Measurements from ENCODE around the gene ANO2.

Gene ANO2

GRCh38 chr12:5776091-5776490 is 169.0 kb downstream of the ANO2 start:
- DNase-seq (ENCODE audit: low read depth), result no peak

- no peak for DNase-seq (ENCODE audit: low read depth)
Observed at GRCh38 chr12:5773550-5773949, 171.5 kb downstream of the ANO2 start.

- DNase-seq (ENCODE audit: low read depth), result no peak
Observed at GRCh38 chr12:5771756-5772155, 173.3 kb downstream of the ANO2 start.

- no peak for DNase-seq (ENCODE audit: low read depth)
Observed at GRCh38 chr12:5770727-5771126, 174.3 kb downstream of the ANO2 start.

GRCh38 chr12:5768581-5769196 is 176.4 kb downstream of the ANO2 start:
- DNase-seq (ENCODE audit: low read depth), result no peak

DNA sequence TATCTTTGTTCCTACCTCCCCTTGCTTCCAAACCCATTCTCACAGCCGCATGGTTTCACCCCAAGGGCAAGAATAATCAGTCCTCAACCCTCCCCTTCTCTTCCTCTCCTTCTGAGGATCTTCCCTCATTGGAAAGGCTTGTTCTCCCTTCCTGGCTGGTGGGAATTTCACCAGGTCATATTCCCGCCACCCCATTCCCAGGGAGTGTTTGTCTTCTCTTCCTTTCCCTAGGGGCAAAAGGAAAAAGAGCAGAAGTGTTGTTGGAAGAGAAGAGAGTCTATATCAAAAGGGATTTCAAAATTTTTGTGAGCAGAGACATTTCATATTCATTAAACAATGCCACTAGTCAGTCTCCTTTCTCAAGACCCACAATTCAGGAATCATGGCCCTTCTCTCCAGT is 176.9 kb downstream of the ANO2 start:
- DNase-seq (ENCODE audit: low read depth), result no peak

DNA sequence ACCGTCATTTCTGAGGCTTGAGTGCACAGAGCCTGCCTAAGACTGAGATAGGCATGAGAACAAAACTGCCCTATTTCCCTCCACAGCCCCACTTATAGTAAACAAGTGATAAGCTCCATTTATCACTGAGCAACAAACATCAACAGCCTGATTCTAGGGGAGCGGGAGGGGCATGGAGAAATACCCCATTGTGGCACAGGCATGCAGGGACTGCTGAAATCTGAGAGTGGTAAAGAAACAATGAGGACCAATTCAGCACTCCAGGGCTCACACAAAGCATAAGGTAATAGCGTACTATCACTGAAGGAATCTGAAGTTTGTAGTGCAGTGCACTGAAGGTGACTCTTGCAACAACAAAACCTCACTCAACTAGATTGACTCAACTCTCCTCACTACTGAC is 186.7 kb downstream of the ANO2 start:
- no peak for DNase-seq (ENCODE audit: low read depth)

GRCh38 chr12:5756338-5756842 is 188.7 kb downstream of the ANO2 start:
- no peak for DNase-seq (ENCODE audit: low read depth)

DNA sequence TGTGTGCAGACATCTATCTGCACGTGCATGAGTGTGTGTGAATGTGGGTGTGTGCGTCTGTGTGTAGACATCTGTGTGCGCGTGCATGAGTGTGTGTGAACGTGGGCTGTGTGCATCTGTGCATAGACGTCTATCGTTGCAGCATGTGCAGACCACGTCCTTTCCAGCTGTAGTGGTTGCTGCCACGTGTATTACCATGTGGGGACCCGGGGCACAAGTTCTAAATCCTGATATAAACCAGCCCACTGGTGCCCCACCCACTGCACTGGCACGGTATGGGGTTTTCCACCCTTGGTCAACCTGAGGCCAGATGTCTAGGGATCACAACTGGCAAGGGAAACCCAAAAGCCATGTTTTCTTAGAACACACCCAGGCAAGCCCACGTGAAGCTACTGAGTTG is 197.0 kb downstream of the ANO2 start:
- no peak for DNase-seq (ENCODE audit: low read depth)

DNA sequence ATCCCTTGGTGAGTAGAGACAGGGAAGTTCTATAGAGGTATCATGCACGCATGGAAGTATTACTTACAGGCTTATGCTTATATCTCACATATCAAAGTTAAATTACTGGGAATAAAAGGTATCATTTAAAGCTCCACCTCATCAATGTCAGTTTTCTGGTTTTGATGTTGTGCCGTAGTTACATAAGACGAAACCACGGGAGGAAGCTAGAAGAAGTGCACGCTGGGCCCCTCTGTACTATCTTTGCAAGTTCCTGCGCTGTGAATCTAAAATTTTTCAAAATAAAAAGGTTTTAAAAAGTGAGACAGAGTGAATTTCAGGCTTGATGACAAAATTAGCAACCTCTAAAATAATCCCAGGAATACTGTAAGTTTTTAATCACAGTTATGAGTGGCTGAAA is 198.1 kb downstream of the ANO2 start:
- no peak for DNase-seq (ENCODE audit: low read depth)

GRCh38 chr12:5746036-5746908 is 198.8 kb downstream of the ANO2 start:
- no peak for DNase-seq (ENCODE audit: low read depth)

DNA sequence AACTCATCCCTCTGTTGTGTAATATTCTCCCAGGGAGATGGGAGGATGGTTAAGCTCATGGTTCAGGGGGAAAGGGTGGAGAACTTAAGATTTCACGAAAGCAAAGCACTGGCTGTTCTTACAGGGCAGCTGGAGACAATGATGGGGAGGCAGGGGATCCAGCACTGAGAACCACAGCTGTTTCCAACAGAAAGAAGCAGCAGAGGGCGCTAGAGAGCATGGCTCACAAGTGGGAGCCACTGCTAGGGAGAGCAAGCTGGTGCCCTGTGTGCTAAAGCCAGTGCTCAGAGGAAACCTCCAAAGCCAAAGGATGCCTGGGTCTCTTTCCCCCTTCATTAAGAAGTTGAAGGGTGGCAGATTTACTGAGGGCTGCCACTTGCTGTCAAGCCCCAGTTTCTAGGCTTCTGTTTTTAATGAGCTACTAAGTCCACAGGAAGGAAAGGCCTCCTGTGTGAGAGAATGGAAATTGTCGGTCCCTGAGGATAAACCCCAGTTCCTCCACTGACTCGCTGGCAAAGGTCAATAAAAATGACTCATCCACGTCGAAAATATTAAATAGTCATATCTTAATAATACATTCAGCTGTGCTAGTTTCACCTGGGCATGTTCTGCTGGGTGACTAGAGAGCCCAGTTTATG is 199.7 kb downstream of the ANO2 start:
- peak; percentile 10 for DNase-seq (ENCODE audit: low read depth)

DNA sequence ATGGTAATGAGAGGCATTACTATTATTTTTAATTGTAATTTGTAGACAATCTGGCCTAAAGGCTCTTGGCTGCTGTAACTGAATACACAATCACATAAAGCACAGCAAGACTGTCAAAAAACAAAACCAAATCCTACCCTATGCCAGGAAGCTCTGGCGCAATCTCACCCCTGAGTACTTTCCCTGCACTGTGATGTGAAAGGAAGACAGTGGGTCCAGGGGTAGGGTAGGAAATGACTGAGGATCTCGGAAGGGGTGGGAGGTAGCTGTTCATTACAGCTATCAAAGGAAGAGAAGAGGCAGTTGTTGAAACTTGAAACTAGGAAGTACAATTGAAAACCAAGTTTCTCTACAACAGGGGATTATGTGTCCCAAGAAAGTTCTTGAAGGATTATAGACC is 202.8 kb downstream of the ANO2 start:
- no peak for DNase-seq (ENCODE audit: low read depth)

DNA sequence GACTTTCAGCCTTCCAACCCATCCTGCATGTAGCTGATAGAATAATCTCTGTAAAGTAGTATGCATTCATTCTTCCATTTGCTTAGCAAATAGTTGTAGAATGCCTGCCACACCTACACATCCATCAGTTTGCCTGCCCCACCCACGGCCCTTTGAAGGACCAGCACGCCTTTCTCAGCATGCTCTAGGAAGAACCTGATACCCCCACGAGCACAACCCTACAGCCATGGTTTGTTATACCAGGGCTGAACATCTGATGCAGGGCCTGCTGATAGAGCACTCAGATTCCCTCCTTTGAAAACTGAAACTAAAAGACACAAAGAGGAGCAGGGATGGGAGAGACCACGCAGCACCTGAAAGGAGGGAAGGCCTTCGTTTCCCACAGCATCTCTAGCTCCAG is 205.1 kb downstream of the ANO2 start:
- no peak for DNase-seq (ENCODE audit: low read depth)

- no peak for DNase-seq (ENCODE audit: low read depth)
Observed at GRCh38 chr12:5737778-5738177, 207.3 kb downstream of the ANO2 start.

DNA sequence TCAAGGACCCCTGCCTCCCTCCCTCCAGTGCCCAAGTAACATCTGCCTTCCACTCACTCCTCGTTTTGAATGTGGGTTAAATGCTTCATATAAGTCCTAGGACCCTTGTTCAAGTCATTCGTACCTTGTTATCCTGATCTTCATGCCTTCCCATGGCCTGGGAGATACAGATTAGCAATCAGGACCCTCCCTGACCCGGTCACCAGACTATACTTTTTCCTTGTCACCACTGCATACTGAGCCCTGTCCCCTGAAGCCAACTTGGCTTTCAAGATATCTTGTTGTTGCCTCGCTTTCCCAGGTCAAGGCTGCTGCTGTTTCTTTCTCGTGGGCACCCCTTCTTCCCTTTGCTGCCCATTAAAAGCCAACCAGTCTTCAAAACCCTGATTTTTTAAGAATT is 208.5 kb downstream of the ANO2 start:
- no peak for DNase-seq (ENCODE audit: low read depth)

- DNase-seq (ENCODE audit: low read depth), result no peak
Observed at GRCh38 chr12:5736016-5736415, 209.0 kb downstream of the ANO2 start.

DNA sequence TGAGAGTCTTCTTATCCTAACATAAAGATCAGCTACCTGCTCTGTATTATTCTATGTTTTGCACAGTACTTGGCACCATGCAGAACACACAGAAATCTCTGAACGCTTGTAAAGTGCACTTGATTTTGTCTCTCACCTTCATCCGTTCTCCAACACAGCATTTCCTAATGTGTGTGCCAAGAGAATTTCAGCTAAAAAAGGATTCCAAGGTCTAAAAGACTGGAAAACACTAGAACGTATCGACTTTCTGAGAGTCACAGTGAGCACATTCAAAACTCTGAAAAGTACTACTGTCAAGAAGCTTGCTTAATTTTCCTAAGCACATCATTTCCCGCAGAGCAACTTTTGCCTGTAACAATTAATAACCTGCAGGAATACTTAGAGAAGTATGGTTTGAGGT is 211.1 kb downstream of the ANO2 start:
- DNase-seq (ENCODE audit: low read depth), result no peak

- DNase-seq (ENCODE audit: low read depth), result no peak
Observed at GRCh38 chr12:5733136-5733755, 211.8 kb downstream of the ANO2 start.

GRCh38 chr12:5730962-5731361 is 214.1 kb downstream of the ANO2 start:
- DNase-seq (ENCODE audit: low read depth), result no peak

DNA sequence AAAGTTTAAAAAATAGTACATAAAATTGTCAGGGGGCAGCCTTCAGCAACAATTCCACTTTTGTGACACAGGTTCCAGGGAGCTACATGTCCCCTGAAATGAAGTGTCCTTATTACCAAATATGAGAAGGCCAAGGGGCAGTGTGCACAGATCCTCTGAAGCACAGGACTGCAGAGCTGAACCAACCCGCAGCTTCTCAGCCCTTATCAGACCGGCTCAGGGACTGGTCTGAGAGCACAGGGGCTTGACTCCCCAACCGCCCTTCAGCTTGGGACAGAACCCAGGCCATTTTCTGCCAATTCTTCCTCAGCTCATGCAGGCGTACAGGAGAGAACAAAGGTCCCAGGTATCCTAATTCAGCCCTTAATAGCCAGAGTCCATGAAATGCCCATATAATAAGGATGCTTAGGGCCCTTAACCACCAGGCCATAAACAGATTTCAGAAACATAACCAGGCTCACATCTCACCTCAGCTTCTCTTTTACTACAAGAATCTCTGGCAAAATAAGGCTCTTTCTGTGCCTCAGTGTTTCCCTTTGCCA is 221.3 kb downstream of the ANO2 start:
- DNase-seq (ENCODE audit: low read depth), result no peak

DNA sequence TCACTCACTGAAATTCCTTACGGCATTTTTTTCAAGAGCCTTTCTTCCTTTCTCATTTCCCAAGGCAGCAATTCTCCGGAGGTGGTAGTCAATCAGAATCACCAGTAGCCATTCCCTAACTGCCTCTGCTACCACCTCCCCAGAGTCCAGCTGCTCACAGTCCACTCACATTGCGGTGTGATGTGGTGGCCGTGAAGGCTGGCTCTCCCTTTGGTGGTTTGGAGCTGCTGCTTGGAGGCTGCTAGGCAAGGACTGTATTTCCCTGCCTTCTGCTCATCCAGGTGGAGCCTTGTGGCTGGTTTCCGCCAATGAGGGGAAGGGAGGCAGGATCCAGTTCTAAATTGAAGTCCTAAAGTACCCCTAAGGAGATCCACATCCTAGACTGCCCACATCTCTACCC is 222.0 kb downstream of the ANO2 start:
- no peak for DNase-seq (ENCODE audit: low read depth)
